Retina (tissue), 1 donor: ENCODE data around the gene PPP1R3E.
"Not testable (repeated sequence)": the region's sequence is repeated elsewhere in the genome, so short reads cannot be mapped to it uniquely, and the experiment has no call there.

ENCODE experiments used
- DNase-seq: peaks from one replicate; pipeline ENCODE4 v3.0.0-alpha.2; 2016

The PPP1R3E gene

GRCh38 chr14:23302290-23303225 lies at the start of gene PPP1R3E:
Gene PPP1R3E, minus strand, starts transcription at chr14:23302859. Its CDS starts 283 bp downstream, at chr14:23302576.
- DNase-seq = peak; percentile 86

DNA sequence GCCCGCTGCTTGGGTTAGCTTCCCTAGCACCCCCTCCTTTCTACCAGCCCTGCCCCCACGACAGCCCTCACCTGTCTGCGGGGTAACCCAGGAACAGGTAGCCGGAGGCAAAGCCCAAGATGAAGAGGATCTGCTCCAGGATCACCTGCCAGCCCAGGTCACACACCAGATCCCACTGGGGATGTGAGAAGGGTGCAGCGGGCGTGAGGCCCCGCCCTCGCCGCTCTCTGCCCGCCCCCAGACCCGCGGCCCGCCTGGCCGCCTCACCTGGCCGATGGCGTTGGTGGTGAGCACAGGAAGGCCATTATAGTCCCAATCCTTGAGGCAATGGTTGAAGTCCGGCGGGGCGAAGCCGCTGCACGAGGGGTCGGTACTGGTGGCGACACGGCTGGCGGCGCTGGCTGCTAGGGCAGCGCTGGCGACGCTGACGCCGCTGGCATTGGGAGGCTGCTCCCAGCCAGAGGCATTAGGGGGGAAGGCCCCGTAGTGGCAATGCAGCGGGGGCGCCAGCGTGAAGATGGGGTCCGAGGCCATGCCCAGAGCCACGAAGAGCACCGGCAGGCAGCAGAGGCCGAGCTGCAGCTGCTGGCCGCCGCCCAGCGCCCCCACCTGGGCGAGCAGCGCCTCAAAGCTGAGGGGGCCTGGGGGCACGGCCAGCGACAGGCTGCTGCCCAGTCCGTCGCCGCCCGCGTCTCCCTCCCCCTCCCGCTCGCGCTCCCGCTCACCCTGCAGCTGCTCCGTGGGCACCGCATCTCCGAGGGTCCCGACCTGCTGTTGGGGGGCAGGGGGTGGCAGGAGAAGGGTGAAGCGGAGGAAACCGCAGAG lies 49.2 kb upstream of the PPP1R3E start:
- DNase-seq = peak; percentile 83

DNA sequence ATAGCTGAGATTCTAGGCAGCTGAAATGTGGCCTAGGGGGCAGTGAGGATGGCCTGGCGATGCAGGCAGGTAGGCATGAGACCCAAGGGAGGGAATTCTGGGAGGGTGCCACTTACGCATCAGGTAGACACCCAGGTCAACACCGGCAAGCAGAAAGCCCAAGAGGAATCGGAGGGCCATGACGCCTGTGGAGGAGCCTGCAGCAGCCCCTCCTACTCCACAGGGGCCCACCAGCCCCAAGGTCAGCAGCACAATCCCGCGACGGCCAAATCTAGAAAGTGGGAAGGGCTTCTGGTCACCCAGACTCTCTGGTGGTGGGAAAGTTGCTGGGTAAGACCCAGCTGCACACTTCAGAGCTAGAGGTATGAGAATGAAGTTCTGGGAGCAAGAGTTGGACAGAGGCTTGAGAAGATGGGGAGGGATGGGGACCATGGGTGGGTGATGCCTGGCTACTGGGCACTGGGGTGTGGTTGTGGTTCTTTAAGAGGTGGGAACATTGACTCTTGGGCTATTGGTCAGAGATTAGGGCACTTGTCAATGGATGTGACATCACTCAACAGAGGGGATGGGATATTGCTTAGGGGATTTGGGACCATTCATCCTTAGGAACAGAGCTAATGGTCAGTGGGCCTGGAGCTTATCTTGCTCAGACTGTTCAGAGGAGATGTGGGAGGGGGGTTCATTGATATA lies 46.6 kb upstream of the PPP1R3E start:
- DNase-seq = no peak

DNA sequence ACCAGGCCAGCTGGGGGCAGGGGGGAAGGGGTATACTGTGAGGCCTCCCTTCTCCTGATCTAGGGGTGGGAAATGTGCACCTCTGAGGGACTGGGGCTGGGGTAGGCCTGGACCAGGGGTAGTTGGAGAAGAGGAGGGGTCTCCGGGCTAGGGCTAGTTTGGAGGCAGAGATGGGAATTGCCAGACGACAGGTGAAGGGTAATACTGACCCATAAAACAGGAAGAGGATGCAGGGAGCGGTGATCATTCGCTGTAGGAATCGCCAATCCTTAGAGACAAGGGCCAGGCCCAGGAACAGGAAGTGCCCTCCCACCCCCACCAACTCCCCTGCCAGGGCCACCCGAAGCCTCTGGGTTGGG lies 45.6 kb upstream of the PPP1R3E start:
- no peak for DNase-seq

DNA sequence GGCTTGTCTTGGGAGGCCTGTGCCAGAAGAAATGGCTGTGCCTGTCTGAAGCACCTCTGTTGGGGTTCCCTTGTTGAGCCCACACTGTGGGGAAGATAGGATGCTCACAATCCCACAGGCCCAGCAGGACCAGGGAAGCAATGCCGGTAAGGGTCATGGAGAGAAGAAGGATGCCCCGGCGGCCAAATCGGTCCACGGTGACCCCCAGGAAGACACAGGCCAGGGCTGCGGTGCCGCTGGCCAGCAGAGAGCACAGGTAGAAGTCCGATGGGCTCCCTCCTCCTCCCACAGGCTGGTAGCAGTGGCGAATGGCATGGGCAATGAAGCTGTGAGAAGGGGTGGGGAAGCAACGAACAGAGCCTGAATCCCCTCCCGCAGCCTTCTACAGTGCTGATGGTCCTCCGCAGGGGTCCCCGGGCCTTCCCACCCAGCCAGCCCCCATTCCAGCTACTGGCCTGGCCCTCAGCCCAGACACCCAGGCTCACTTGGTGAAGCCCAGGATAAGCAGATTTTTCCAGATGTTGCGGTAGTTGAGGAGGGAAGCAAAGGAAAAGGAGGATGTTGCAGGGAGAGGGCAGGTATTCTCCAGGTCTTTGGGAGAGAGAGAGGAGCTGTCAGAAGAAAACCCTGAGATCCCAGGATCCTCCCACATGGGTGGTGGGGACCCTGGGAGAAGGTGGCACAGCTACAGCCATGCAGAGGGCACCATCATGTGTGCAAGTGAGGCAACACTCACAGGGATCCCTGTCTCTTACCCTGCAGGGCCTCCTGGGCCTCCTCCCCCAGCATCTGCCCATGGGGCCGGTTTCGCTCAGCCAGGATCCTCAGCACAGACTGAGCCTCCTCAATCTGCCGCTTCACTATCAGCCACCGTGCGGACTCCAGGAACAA lies 45.0 kb upstream of the PPP1R3E start:
- DNase-seq = no peak

GRCh38 chr14:23346693-23347405 lies 44.2 kb upstream of the PPP1R3E start:
- no peak for DNase-seq

DNA sequence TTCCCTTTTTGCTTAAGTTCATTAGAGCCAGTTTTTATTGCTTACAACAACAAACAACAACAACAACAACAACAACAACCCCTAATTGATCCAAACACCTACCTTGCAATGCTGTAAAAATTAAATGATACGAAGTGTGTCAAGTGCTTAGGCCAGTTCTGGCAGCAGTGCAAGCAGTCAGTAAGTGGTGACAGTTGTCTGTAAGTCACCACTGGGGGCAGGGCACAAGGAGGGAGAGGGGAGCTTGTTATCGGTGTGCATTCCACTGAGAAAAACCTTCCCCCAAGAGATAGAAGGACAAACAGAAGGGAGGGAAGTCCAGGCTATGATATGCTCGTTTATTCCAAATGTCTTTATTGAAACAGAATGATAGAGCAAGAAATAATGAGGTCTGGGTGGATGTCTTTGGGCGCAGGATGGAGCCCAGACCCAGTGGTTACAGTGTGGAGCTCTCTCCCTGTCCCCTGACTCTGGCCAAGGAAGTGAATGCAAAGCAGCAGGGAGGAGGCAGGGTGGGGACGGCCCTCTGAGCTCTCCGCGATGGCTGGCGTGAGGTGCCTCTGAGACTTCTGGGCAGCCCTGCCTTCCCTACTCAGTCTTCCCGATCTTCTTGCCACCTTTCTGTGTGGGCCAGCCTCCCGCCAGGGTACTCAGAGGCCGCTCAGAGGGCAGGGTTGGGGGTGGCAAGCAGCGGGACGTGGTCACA lies 43.5 kb upstream of the PPP1R3E start:
- no peak for DNase-seq

DNA sequence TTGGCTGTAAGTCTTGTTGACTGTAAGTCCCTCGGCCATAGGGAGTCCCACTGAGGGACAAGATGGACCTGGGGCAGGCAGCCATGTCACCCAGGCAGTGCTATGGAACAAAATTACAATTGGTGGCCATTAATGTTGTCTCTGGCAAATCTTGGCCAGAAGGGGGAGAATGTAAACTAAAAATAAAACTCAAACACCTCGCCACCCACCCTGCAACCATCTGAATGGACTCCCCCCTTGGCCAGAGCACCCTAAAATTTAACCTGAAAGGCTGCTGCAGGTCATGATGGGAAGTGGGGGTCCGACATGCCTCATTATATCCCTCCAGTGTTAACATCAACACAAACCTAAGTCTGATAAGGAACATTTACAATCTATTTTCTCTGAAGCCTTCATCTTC lies 41.8 kb upstream of the PPP1R3E start:
- no peak for DNase-seq

- no peak for DNase-seq
Measured at GRCh38 chr14:23339506-23340268, 37.0 kb upstream of the PPP1R3E start.

DNA sequence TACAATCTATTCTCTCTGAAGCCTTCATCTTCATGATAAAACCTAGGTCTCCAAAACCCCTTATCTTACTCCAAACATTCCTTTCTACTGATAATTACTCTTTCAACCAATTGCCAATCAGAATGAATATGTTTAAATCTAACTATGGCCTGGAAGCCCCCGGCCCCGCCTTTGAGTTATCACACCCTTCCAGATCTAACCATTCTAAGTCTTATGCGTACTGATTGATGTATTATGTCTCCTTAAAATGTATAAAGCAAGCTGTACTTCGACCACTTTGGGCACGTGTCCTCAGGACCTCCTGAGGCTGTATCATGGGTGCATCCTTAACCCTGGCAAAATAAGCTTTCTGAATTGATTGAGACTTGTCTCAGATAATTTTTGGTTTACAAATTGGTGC lies 33.0 kb upstream of the PPP1R3E start:
- DNase-seq = no peak

DNA sequence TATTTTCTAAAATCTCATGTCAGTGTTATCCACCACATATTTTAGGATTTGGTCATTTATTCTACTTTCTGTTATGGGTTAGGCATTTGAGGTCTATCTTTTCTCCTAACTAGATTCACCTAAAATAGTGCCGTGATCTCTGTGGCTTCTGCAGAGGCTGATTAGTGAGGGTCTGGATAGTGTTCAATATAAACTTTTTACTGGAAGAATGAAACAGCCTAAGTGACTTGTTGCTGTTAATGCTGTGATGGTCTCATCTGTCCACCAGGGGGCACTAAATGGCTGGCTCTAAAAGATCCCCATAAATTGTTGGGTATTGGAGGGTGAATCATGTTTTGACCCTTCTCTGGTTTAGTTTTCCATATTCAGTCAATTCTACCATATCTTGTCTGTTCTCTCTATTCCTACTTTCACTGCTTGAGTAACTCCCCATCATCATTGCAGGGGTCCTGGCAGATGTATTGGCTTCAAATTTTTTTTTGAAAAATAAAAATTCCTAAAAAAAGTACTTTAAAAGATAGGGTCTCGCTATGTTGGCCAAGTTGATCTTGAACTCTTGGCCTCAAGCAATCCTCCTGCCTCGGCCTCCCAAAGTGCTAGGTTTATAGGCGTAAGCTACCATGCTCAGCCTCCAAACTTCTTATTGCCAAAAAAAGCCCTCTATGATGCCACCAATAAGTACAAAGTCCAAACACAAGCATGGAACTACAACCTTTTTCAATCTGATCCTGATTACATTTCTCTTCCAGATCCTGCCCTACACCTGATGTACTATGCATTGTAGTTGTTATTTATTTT lies 25.5 kb upstream of the PPP1R3E start:
- peak; percentile 65 for DNase-seq

DNA sequence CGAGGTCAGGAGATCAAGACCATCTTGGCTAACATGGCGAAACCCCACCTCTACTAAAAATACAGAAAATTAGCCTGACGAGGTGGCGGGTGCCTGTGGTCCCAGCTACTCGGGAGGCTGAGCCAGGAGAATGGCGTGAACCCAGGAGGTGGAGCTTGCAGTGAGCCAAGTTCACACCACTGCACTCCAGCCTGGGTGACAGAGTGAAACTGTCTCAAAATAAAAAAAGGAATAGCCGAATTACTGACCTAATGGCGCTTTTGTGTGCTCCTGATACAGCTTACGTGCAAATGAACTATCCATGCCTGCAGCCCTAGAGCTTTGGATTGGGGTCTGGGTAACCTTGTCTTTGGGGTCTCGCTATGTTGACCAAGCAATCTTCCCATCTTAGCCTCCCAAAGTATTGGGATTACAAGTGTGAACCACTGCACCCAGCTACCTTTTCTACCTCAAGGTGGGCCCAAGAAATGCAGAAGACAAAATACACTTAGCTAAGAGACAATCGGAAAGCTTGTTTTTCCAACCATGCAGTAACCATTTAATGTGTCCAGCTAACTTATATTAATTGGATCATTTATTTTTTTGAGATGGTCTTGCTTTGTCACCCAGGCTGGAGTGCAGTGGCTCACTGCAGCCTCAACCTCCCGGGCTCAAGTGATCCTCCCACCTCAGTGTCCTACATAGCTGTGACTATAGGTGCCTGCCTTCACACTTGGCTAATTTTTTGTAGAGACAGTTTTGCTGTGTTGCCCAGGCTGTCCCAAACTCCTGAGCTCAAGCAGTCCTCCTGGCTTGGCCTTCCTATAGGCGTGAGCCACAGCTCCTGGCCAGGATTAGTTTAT lies 24.1 kb upstream of the PPP1R3E start:
- DNase-seq = no peak

DNA sequence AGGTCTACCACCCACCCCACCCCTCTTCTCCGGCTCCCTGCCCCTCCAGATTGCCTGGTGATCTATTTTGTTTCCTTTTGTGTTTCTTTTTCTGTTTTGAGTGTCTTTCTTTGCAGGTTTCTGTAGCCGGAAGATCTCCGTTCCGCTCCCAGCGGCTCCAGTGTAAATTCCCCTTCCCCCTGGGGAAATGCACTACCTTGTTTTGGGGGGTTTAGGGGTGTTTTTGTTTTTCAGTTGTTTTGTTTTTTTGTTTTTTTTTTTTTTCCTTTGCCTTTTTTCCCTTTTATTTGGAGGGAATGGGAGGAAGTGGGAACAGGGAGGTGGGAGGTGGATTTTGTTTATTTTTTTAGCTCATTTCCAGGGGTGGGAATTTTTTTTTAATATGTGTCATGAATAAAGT lies 23.1 kb upstream of the PPP1R3E start:
- not testable (repeated sequence) for DNase-seq

DNA sequence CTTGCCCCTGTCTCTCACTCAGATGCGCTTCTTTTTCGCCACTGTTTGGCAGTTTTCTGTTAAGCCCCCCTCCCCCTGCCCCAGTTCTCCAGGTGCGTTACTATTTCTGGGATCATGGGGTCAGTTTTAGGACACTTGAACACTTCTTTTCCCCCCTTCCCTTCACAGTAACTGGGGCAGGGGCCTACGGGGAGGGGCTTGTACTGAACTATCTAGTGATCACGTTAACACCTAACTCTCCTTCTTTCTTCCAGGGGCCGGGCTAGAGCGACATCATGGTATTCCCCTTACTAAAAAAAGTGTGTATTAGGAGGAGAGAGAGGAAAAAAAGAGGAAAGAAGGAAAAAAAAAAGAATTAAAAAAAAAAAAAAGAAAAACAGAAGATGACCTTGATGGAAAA lies 22.3 kb upstream of the PPP1R3E start:
- DNase-seq = no peak

DNA sequence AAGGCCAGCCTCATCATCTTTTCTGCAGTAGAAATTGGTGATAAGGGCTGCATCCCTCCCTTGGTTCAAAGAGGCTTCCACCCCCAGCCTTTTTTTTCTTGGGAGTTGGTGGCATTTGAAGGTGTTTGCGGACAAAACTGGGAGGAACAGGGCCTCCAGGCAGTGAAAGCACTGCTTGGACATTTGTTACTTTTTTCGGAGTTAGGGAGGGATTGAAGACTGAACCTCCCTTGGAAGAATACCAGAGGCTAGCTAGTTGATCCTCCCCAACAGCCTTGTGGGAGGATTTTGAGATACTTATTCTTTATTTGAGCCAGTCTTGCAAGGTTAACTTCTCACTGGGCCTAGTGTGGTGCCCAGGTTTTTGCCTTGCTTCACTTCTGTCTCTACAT lies 21.8 kb upstream of the PPP1R3E start:
- DNase-seq = no peak

GRCh38 chr14:23323838-23324454 lies 21.3 kb upstream of the PPP1R3E start:
- no peak for DNase-seq

GRCh38 chr14:23322568-23323517 lies 20.2 kb upstream of the PPP1R3E start:
- DNase-seq = no peak
